Measurements from ENCODE around the gene DHCR24. TPM values are rescaled to one million over a fixed set of nuclear protein-coding genes. Genes with fewer than 3 reads are reported as not detected.

The DHCR24 gene
- total RNA-seq, 1 experiment from 2014 or later: 337 TPM

DNA sequence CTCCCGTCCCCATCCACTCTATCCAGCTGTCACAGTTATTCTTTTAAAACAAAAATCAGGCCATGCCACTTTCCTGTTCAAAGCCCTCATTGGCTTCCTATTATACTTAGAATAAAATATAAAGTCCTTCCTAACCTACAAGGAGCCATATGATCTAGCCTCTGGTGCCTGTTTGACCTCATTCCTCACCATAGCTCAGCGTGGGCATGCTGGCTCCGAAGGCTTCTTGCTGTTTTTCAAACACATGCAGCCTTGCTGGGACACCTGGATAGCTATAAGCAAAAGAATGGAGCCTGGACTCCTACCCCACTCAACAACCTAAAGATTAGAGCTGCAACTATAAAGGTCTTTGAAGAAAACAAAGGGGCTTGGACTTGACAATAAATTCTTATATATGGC is 23.7 kb downstream of the DHCR24 start:
- H3K4me1 Mint-ChIP-seq: no peaks in the 10 kb centered on the region
- TF ChIP-seq SMAD3 (CRISPR knock-in tag; IDR thresholded peaks at IDR 0.05; ENCODE audit: borderline replicate concordance): no peak
- no peak for TF ChIP-seq NFATC4 (CRISPR knock-in tag; IDR thresholded peaks at IDR 0.05)
- no peak for TF ChIP-seq TEAD1 (CRISPR knock-in tag; IDR thresholded peaks at IDR 0.05)
- no peak for TF ChIP-seq GRHL2 (CRISPR knock-in tag; IDR thresholded peaks at IDR 0.05; ENCODE audit: insufficient replicate concordance, severe bottlenecking)
- no peak for TF ChIP-seq NR1H2 (CRISPR knock-in tag; IDR thresholded peaks at IDR 0.05)
- TF ChIP-seq, protein P1, sequence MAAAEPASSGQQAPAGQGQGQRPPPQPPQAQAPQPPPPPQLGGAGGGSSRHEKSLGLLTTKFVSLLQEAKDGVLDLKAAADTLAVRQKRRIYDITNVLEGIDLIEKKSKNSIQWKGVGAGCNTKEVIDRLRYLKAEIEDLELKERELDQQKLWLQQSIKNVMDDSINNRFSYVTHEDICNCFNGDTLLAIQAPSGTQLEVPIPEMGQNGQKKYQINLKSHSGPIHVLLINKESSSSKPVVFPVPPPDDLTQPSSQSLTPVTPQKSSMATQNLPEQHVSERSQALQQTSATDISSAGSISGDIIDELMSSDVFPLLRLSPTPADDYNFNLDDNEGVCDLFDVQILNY (CRISPR knock-in tag; IDR thresholded peaks at IDR 0.05): no peak
- TF ChIP-seq CBFB (CRISPR knock-in tag; IDR thresholded peaks at IDR 0.05; ENCODE audit: low read depth): no peak
- TF ChIP-seq ZNF671 (CRISPR knock-in tag; IDR thresholded peaks at IDR 0.05): no peak
- TF ChIP-seq, protein P2, sequence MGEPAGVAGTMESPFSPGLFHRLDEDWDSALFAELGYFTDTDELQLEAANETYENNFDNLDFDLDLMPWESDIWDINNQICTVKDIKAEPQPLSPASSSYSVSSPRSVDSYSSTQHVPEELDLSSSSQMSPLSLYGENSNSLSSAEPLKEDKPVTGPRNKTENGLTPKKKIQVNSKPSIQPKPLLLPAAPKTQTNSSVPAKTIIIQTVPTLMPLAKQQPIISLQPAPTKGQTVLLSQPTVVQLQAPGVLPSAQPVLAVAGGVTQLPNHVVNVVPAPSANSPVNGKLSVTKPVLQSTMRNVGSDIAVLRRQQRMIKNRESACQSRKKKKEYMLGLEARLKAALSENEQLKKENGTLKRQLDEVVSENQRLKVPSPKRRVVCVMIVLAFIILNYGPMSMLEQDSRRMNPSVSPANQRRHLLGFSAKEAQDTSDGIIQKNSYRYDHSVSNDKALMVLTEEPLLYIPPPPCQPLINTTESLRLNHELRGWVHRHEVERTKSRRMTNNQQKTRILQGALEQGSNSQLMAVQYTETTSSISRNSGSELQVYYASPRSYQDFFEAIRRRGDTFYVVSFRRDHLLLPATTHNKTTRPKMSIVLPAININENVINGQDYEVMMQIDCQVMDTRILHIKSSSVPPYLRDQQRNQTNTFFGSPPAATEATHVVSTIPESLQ (CRISPR knock-in tag; IDR thresholded peaks at IDR 0.05): no peak
- no peak for TF ChIP-seq SMAD4 (CRISPR knock-in tag; IDR thresholded peaks at IDR 0.05)
- TF ChIP-seq CREM (CRISPR knock-in tag; IDR thresholded peaks at IDR 0.05): no peak
- H3K9me3 Mint-ChIP-seq: no peaks in the 10 kb centered on the region
- POLR2A ChIA-PET: no interaction called here
- H3K36me3 Mint-ChIP-seq: peaks cover 89% of the 10 kb centered on the region
- H3K4me3 Mint-ChIP-seq: no peak overlapping the region
- ATAC-seq (no peak), DNase-seq (ENCODE audit: low spot score) (no peak)
- H3K27ac Mint-ChIP-seq: no peak overlapping the region
- no peaks in the 10 kb centered on the region for H3K27me3 Mint-ChIP-seq (ENCODE audit: low read depth)
- CTCF ChIA-PET: no interaction called here

DNA sequence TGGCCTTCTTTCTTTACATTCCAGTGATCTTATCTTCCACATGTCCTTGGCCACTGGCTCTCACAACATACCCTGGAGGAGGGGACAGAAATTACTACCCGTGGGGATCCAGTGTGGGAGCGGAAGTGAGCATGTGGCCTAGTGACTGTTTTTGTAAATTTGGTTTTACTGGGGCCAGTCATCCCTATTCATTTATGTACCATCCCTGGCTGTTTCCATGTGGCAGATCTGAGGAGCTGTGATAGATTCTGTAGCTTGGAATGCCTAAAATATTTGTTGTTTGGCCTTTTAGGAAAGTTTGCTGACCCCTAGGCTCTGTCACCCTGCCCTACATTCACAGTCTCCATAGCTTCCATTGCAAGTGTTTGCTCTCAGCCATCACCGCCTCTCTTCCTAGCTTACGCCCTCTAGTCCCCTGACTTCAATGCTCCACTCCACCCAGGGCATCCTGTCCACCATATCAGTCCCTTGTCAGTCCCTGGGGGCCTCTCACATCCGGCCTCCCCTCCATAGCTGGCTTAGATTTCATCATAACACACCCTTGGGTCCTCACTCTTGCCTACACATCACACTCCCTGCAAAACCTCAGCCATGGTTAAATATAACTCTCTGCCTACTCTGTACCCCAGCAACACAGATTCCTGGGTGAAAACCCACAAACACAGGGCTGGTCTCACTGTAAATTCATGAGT is 25.8 kb downstream of the DHCR24 start:
- H3K4me1 Mint-ChIP-seq: no peaks in the 10 kb centered on the region
- DNase-seq (ENCODE audit: low spot score): no peak
- no peak overlapping the region for H3K4me3 Mint-ChIP-seq
- no peaks in the 10 kb centered on the region for H3K9me3 Mint-ChIP-seq
- TF ChIP-seq GABPB1 (CRISPR knock-in tag; IDR thresholded peaks at IDR 0.05) (peak; percentile 85), NR3C1 (CRISPR knock-in tag; conservative IDR thresholded peaks at IDR 0.05; ENCODE audit: low read depth) (no peak)
- no peaks in the 10 kb centered on the region for H3K27me3 Mint-ChIP-seq (ENCODE audit: low read depth)
- peak overlapping the region; percentile 8; the same call in 1 of the 2 replicates for H3K27ac Mint-ChIP-seq
- H3K36me3 Mint-ChIP-seq: peaks cover 84% of the 10 kb centered on the region
- ChIA-PET POLR2A (interaction anchor here (0.5 to 0.7 kb wide), 2 partner anchors 17 to 75 kb away, joined by 5 read pairs; no protein-coding TSS in a partner anchor), CTCF (interaction anchor here (1.0 kb wide), 1 partner anchor 26 kb away, joined by 4 read pairs; the partner anchor contains the start of gene DHCR24)
- no peak for ATAC-seq

DNA sequence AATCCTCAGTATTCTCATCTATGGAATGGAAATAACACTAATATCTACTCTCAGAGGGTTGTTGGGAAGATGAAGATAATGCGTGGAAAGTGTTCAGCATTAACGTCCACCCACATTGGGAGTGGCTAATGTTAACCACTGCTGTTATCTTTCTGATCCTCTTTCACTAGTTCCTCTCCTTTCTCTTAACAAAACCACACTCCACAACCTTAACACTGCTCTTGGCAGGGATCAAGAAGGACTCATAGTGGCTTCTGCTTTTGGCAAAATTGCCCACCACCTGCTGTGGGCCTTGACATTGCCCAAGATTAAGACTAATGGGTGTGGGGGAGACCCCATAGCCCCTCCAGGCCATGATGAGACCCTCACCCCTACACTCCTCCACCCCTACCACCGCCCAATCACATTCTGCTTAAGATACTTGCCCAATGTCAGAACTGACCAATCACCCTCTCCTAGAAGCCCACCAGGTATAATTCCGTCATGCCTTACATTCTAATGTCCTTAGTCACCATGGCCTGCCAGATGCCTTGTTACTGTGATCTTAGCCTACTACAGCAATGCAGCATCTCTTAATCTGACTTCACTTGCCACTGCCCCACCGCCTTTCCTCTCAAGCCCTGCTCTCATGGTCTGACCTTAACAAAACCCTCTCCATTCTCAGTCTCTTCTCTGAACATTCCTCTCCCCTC is 27.1 kb downstream of the DHCR24 start:
- POLR2A ChIA-PET: no interaction called here
- ATAC-seq (no peak), DNase-seq (ENCODE audit: low spot score) (no peak)
- no peak overlapping the region for H3K4me3 Mint-ChIP-seq
- H3K9me3 Mint-ChIP-seq: no peaks in the 10 kb centered on the region
- 0 out of 2 replicates have a peak overlapping the region, but pooled peaks have one; percentile 58 for H3K27ac Mint-ChIP-seq
- H3K4me1 Mint-ChIP-seq: no peaks in the 10 kb centered on the region
- no peaks in the 10 kb centered on the region for H3K27me3 Mint-ChIP-seq (ENCODE audit: low read depth)
- peaks cover 78% of the 10 kb centered on the region for H3K36me3 Mint-ChIP-seq
- CTCF ChIA-PET: no interaction called here
- no peak for TF ChIP-seq ATF1 (CRISPR knock-in tag; IDR thresholded peaks at IDR 0.05)
- TF ChIP-seq, protein P3, sequence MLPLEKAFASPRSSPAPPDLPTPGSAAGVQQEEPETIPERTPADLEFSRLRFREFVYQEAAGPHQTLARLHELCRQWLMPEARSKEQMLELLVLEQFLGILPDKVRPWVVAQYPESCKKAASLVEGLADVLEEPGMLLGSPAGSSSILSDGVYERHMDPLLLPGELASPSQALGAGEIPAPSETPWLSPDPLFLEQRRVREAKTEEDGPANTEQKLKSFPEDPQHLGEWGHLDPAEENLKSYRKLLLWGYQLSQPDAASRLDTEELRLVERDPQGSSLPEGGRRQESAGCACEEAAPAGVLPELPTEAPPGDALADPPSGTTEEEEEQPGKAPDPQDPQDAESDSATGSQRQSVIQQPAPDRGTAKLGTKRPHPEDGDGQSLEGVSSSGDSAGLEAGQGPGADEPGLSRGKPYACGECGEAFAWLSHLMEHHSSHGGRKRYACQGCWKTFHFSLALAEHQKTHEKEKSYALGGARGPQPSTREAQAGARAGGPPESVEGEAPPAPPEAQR (CRISPR knock-in tag; IDR thresholded peaks at IDR 0.05): no peak
- TF ChIP-seq, protein P4, sequence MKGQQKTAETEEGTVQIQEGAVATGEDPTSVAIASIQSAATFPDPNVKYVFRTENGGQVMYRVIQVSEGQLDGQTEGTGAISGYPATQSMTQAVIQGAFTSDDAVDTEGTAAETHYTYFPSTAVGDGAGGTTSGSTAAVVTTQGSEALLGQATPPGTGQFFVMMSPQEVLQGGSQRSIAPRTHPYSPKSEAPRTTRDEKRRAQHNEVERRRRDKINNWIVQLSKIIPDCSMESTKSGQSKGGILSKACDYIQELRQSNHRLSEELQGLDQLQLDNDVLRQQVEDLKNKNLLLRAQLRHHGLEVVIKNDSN (CRISPR knock-in tag; IDR thresholded peaks at IDR 0.05): no peak
- TF ChIP-seq ETV6 (CRISPR knock-in tag; IDR thresholded peaks at IDR 0.05): no peak
- TF ChIP-seq, protein P5, sequence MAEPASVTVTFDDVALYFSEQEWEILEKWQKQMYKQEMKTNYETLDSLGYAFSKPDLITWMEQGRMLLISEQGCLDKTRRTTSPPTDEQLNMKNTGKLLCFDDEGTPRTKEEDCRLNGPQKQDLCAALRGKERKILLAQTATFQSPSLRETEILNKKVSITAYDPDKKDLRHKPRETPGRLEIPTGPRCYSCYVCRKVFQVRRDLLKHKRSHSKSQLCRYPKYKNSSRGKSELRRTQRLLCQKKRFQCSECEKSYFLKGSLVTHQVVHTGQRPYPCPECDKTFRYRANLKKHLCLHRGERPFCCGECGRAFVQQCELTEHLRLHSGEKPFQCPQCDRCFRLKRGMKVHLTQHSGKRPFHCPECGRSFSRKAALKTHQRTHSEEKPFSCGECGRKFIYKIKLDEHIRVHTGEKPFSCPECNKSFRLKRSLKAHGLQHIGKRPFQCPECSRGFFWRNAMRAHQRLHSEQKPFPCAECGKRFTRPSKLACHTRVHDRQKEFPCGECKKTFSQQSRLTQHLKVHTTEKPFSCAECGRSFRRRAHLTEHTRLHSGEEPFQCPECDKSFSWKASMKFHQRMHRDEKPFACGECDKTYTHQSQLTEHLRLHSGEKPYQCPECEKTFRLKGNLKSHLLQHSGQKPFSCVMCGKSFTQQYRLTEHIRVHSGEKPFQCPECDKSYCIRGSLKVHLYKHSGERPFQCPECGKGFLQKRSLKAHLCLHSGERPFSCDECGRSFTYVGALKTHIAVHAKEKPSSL (CRISPR knock-in tag; conservative IDR thresholded peaks at IDR 0.05): no peak
- no peak for TF ChIP-seq ZNF219 (CRISPR knock-in tag; IDR thresholded peaks at IDR 0.05; ENCODE audit: borderline replicate concordance)
- TF ChIP-seq JUN (CRISPR knock-in tag; IDR thresholded peaks at IDR 0.05): no peak
- no peak for TF ChIP-seq CREM (CRISPR knock-in tag; IDR thresholded peaks at IDR 0.05)
- TF ChIP-seq ESRRA (CRISPR knock-in tag; IDR thresholded peaks at IDR 0.05; ENCODE audit: borderline replicate concordance): no peak
- TF ChIP-seq NR2C2 (CRISPR knock-in tag; IDR thresholded peaks at IDR 0.05): no peak
- TF ChIP-seq, protein P6, sequence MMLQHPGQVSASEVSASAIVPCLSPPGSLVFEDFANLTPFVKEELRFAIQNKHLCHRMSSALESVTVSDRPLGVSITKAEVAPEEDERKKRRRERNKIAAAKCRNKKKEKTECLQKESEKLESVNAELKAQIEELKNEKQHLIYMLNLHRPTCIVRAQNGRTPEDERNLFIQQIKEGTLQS (CRISPR knock-in tag; conservative IDR thresholded peaks at IDR 0.05): no peak
- no peak for TF ChIP-seq NFYB (CRISPR knock-in tag; conservative IDR thresholded peaks at IDR 0.05; ENCODE audit: low read depth)
- TF ChIP-seq ZBTB21 (CRISPR knock-in tag; IDR thresholded peaks at IDR 0.05; ENCODE audit: borderline replicate concordance): no peak
